HepG2 (cell line): ENCODE measurements around the gene CDCA5. TPM values are rescaled to one million over a fixed set of nuclear protein-coding genes. Genes with fewer than 3 reads are reported as not detected.

Source experiments
- ATAC-seq: fragments of 200-7000 bp; cut with Tn5 transposase; 3 replicates; pipeline ENCODE4 v1.9.1; 2020; ENCODE audit warnings: mild to moderate bottlenecking, moderate library complexity
- BruUV-seq: library from RNA; stranded (reverse); fragments of 400-500 nt; replicated peaks from 2 replicates; lab custom pipeline; 2021; lab: Mats Ljungman, UMichigan
- CTCF ChIA-PET: fragments of 300-600 bp; formaldehyde crosslinking; extraction: SDS; loops from one replicate; lab custom pipeline; 2021; ENCODE audit warnings: low total read pairs, inconsistent platforms, low intra/inter-chr PET ratio; lab: Yijun Ruan, JAX
- POLR2A ChIA-PET: fragments of 350-600 bp; sonication (Branson Sonifier 250); formaldehyde crosslinking; loops from one replicate; lab custom pipeline; 2020; ENCODE audit warnings: antibody characterized with exemption, inconsistent platforms; lab: Yijun Ruan, JAX
- DNase-seq: peaks from one replicate; pipeline ENCODE4 v3.0.0-alpha.2; 2015; ENCODE audit warnings: low spot score
- FAIRE-seq: peaks from 3 replicates; lab custom pipeline; 2011; peaks lifted over from hg19 to GRCh38; lab: Jason Lieb, UNC
- H2AFZ ChIP-seq: one replicate; pipeline ENCODE4 v1.6.1; 2011; ENCODE audit warnings: low read length, inconsistent platforms
- H3K27ac ChIP-seq: fragments of 300-600 bp; 3 replicates; pipeline ENCODE4 v1.8.0; 2011; ENCODE audit warnings: mixed run types, mild to moderate bottlenecking, mixed read lengths, low read length, inconsistent platforms; ENCODE audit not compliant: insufficient read depth; ENCODE audit errors: extremely low read length
- H3K27me3 ChIP-seq, 2 experiments: fragments of 200-600 bp in 1 of 2; 2 replicates in 1 of 2; 3 replicates in 1 of 2; pipeline versions ENCODE4 v1.6.0 to v1.8.0; 2011; ENCODE audit warnings: low read length in 2 of 2, mild to moderate bottlenecking in 2 of 2, moderate library complexity in 2 of 2, inconsistent platforms in 1 of 2; ENCODE audit not compliant: insufficient read depth in 2 of 2, control insufficient read depth in 1 of 2
- H3K36me3 ChIP-seq, 2 experiments: fragments of 200-600 bp in 1 of 2; replicated peaks in 1 of 2; 2 replicates in 1 of 2; 3 replicates in 1 of 2; pipeline versions ENCODE4 v1.5.1 to v1.8.0; 2011; ENCODE audit warnings: low read length in 2 of 2, inconsistent platforms in 1 of 2; ENCODE audit not compliant: insufficient read depth in 2 of 2, control insufficient read depth in 1 of 2
- H3K4me1 ChIP-seq: 2 replicates; pipeline ENCODE4 v1.5.1; 2012; ENCODE audit warnings: low read length, inconsistent platforms; ENCODE audit not compliant: insufficient read depth
- H3K4me2 ChIP-seq: 2 replicates; pipeline ENCODE4 v1.6.0; 2011; ENCODE audit warnings: low read depth, low read length, inconsistent platforms
- H3K4me3 ChIP-seq, 3 experiments: fragments of 200-600 bp in 1 of 3; sonication (generic), shearing (Covaris generic) in 1 of 3; replicated peaks in 1 of 3; 2 replicates each; pipeline ENCODE4 v1.5.1; 2011 to 2016; ENCODE audit warnings: low read length in 3 of 3, inconsistent platforms in 2 of 3, low read depth in 2 of 3, mild to moderate bottlenecking in 2 of 3, control low read depth in 1 of 3, mixed read lengths in 1 of 3; ENCODE audit not compliant: insufficient read depth in 1 of 3
- H3K79me2 ChIP-seq: one replicate; pipeline ENCODE4 v1.6.1; 2011; ENCODE audit warnings: low read length, inconsistent platforms; ENCODE audit not compliant: insufficient read depth
- H3K9ac ChIP-seq: 2 replicates; pipeline ENCODE4 v1.6.0; 2011; ENCODE audit warnings: mild to moderate bottlenecking, low read depth, low read length, inconsistent platforms; ENCODE audit not compliant: insufficient read depth
- H3K9me3 ChIP-seq: 2 replicates; pipeline ENCODE4 v1.5.1; 2012; ENCODE audit warnings: mild to moderate bottlenecking, low read length
- H4K20me1 ChIP-seq: 2 replicates; pipeline ENCODE4 v1.6.0; 2011; ENCODE audit warnings: inconsistent platforms, mild to moderate bottlenecking, low read length, moderate library complexity; ENCODE audit not compliant: insufficient read depth
- JUND ChIP-seq: sonication (generic); formaldehyde crosslinking; IDR thresholded peaks from 2 replicates; pipeline ENCODE4 v1.8.0; 2022; ENCODE audit warnings: mild to moderate bottlenecking, missing genetic modification reagents
- MAFF ChIP-seq: IDR thresholded peaks from 2 replicates; pipeline ENCODE4 v1.6.1; 2011; ENCODE audit warnings: low read depth, low read length, improper control_type of control experiment
- PHF21A ChIP-seq: sonication (generic); formaldehyde crosslinking; IDR thresholded peaks from 2 replicates; pipeline ENCODE4 v1.5.0; 2020; ENCODE audit warnings: mild to moderate bottlenecking, missing genetic modification reagents
- ZIK1 ChIP-seq: sonication (generic); formaldehyde crosslinking; IDR thresholded peaks from 2 replicates; pipeline ENCODE4 v1.5.0; 2020; ENCODE audit warnings: mild to moderate bottlenecking, low read depth, missing genetic modification reagents, borderline replicate concordance
- WGBS: methylation state at CpG from one replicate; pipeline ENCODE4 v1.1.6; 2017; ENCODE audit warnings: low lambda C conversion rate; 5-methylcytosine and 5-hydroxymethylcytosine counted together
- in situ Hi-C: cut with HindIII; loops from 2 replicates; pipeline ENCODE4 v1.10.0; 2017; ENCODE audit warnings: low pct_unique_long_range_greater_than_20kb; ENCODE audit not compliant: extremely low pct_ligation_motif_present
- intact Hi-C: fragments of 100-400 bp; cut with micrococcal nuclease; formaldehyde crosslinking; loops from one replicate; pipeline ENCODE4 v1.10.0; 2022; ENCODE audit not compliant: unreplicated experiment
- polyA plus RNA-seq, 8 experiments: library from polyadenylated mRNA; depleted of rRNA in 3 of 8; stranded (reverse) in 7 of 8; unstranded in 1 of 8; fragments of >200 nt; fragmentation: Illumina TruSeq in 4 of 8; extraction: Trizol in 4 of 8; gene quantifications; 2 replicates each; pipeline versions ENCODE4 v1.2.1 to v1.2.3, GENCODE V29; 2011 to 2016; ENCODE audit warnings: low read depth in 4 of 8, missing spikeins in 1 of 8, mixed read lengths in 1 of 8; ENCODE audit not compliant: insufficient read depth in 1 of 8
- total RNA-seq, 5 experiments: library from RNA; depleted of rRNA; stranded (reverse); fragments of >200 nt; fragmentation: Illumina TruSeq; extraction: Trizol; gene quantifications; 2 replicates each; pipeline ENCODE4 v1.2.3, GENCODE V29; 2016; ENCODE audit warnings: low read depth in 1 of 5
- TF ChIP-seq, protein P1 (sequence below): sonication (generic); formaldehyde crosslinking; IDR thresholded peaks from 2 replicates; pipeline ENCODE4 v1.8.1; 2023; ENCODE audit warnings: mild to moderate bottlenecking, moderate library complexity, missing genetic modification reagents
- TF ChIP-seq, protein P2 (sequence below): sonication (generic); formaldehyde crosslinking; IDR thresholded peaks from 2 replicates; pipeline ENCODE4 v1.4.0; 2020; ENCODE audit warnings: missing genetic modification reagents
- TF ChIP-seq, protein P3 (sequence below): sonication (generic); formaldehyde crosslinking; IDR thresholded peaks from 2 replicates; pipeline ENCODE4 v1.4.0; 2020; ENCODE audit warnings: mild to moderate bottlenecking, missing genetic modification reagents

CDCA5 gene
- total and polyA plus RNA-seq, 2 of the 13 experiments (the other 11 are each of a cell fraction or from before 2014, with no cell fraction given): 13.5 to 50.6 TPM

DNA sequence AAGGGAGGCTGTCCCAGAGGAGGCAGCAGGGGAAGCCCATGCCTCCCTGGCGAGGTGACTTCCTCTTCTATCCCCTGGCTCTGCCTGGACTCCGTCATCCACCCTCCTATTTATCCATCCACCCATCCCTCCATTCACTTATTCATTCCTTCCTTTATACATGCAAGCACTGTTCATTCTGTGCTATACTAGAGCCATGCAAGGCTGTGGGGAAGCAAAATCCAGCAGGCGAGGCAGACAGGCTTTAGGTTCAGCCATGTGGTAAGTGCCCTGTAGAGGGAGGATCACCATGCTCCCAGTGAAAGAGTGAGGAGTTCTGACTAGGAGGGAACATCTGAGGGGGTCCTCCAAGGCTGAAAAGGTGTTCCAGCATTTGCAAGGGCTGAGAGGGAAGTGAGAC, 24.3 kb downstream of the CDCA5 start:
- H3K4me2 ChIP-seq: no peak overlapping the region
- peaks cover 70% of the 10 kb centered on the region for H3K4me1 ChIP-seq
- no peak overlapping the region for H3K27ac ChIP-seq
- no peaks in the 10 kb centered on the region for H3K9me3 ChIP-seq
- H3K27me3 ChIP-seq: no peaks in the 10 kb centered on the region
- H3K36me3 ChIP-seq: no peaks in the 10 kb centered on the region
- TF ChIP-seq, protein P1, sequence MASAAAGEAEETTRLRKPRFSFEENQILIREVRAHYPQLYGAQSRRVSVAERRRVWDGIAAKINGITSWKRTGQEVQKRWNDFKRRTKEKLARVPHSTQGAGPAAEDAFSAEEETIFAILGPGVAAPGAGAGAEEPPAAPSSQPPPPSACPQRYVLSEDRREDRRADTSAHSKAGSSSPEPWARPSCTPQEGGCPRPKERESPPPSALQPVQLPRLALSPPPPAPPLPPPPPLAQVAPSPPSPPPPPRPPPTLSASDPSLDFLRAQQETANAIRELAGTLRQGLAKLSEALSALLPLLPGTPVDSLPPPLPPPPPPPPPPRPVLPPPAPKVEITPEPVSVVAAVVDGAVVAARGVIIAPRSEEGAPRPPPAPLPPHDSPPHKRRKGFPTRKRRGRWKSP (CRISPR knock-in tag): no peak
- TF ChIP-seq PHF21A (CRISPR knock-in tag) (no peak), ZIK1 (CRISPR knock-in tag) (no peak), MAFF (no peak), JUND (CRISPR knock-in tag) (no peak)
- TF ChIP-seq, protein P2, sequence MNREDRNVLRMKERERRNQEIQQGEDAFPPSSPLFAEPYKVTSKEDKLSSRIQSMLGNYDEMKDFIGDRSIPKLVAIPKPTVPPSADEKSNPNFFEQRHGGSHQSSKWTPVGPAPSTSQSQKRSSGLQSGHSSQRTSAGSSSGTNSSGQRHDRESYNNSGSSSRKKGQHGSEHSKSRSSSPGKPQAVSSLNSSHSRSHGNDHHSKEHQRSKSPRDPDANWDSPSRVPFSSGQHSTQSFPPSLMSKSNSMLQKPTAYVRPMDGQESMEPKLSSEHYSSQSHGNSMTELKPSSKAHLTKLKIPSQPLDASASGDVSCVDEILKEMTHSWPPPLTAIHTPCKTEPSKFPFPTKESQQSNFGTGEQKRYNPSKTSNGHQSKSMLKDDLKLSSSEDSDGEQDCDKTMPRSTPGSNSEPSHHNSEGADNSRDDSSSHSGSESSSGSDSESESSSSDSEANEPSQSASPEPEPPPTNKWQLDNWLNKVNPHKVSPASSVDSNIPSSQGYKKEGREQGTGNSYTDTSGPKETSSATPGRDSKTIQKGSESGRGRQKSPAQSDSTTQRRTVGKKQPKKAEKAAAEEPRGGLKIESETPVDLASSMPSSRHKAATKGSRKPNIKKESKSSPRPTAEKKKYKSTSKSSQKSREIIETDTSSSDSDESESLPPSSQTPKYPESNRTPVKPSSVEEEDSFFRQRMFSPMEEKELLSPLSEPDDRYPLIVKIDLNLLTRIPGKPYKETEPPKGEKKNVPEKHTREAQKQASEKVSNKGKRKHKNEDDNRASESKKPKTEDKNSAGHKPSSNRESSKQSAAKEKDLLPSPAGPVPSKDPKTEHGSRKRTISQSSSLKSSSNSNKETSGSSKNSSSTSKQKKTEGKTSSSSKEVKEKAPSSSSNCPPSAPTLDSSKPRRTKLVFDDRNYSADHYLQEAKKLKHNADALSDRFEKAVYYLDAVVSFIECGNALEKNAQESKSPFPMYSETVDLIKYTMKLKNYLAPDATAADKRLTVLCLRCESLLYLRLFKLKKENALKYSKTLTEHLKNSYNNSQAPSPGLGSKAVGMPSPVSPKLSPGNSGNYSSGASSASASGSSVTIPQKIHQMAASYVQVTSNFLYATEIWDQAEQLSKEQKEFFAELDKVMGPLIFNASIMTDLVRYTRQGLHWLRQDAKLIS (CRISPR knock-in tag): no peak
- TF ChIP-seq, protein P3, sequence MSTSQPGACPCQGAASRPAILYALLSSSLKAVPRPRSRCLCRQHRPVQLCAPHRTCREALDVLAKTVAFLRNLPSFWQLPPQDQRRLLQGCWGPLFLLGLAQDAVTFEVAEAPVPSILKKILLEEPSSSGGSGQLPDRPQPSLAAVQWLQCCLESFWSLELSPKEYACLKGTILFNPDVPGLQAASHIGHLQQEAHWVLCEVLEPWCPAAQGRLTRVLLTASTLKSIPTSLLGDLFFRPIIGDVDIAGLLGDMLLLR (CRISPR knock-in tag): no peak
- in situ Hi-C loops (no loop called here), intact Hi-C loops (no loop called here)
- no peaks in the 10 kb centered on the region for H3K79me2 ChIP-seq
- DNase-seq (no peak), ATAC-seq (0 out of 3 replicates have a peak, but pooled peaks have one; percentile 12), FAIRE-seq (no peak)
- BruUV-seq: no TSS peak
- POLR2A ChIA-PET: interaction anchor here (1.9 to 4.1 kb wide), 3 partner anchors 9 to 62 kb away, joined by 6 to 39 read pairs (median 21); partner anchors contain the start of genes FAU, MRPL49 and SAC3D1
- H4K20me1 ChIP-seq: no peaks in the 10 kb centered on the region
- no peak overlapping the region for H2AFZ ChIP-seq
- CTCF ChIA-PET: no interaction called here
- WGBS: 70% methylated on average over 3 of the region's 3 CpGs
- H3K9ac ChIP-seq: no peak overlapping the region
- no peak overlapping the region for H3K4me3 ChIP-seq
